Mononuclear cell (primary cell): ENCODE data around the gene HMCN2. TPM values are rescaled to one million over a fixed set of nuclear protein-coding genes. Genes with fewer than 3 reads are reported as not detected.

Source experiments
- H3K27me3 ChIP-seq: 2 replicates; pipeline ENCODE4 v1.6.0; 2011; ENCODE audit warnings: low read length, control low read depth; ENCODE audit not compliant: insufficient read depth
- H3K4me1 ChIP-seq: 2 replicates; pipeline ENCODE4 v1.5.1; 2011; ENCODE audit warnings: mild to moderate bottlenecking, low read length, control low read depth; ENCODE audit not compliant: insufficient read depth
- H3K4me3 ChIP-seq: 2 replicates; pipeline ENCODE4 v1.5.1; 2011; ENCODE audit warnings: mild to moderate bottlenecking, low read length, moderate library complexity
- H3K9me3 ChIP-seq: 2 replicates; pipeline ENCODE4 v1.5.1; 2011; ENCODE audit warnings: low read depth, mild to moderate bottlenecking, control low read depth, low read length
- total RNA-seq: library from RNA; depleted of rRNA; stranded (reverse); fragments of >200 nt; gene quantifications from one replicate; pipeline ENCODE4 v1.2.3, GENCODE V29; 2012

HMCN2 gene
- total RNA-seq, 1 donor, result not detected

DNA sequence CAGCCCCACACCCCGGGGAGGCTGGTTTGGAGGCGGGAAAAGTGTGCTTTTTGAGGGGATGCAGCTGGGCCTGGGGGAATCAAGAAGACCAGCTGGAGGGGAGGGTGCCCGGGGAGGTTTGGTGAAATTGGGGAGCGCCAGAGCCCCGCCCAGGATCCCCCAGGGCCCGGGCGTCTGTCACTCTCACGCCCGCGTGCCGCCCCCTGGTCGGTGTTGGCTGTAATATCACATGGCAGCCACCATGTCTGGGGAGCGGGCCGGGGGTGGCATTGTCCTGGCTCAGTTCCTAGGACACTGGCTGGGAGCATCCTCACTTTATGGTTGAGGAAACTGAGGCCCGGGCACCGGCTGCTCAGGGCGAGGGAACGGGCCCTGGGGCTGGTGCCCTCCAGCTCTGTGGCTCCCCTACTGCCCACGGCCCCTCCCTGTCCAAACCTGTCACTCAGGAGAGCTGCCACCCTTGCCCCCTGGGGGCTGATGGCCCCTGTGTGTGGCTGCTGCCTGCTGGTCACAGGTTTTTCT, 206.7 kb downstream of the HMCN2 start:
- peaks cover 4% of the 10 kb centered on the region for H3K27me3 ChIP-seq
- H3K9me3 ChIP-seq, result no peaks in the 10 kb centered on the region

GRCh38 chr9:130473009-130473408, 207.4 kb downstream of the HMCN2 start:
- Histone ChIP-seq H3K4me1 (no peaks in the 10 kb centered on the region), H3K27me3 (no peaks in the 10 kb centered on the region), H3K4me3 (no peak overlapping the region), H3K9me3 (no peaks in the 10 kb centered on the region)

More for the DNA sequence above, 206.7 kb downstream of the HMCN2 start:
- Histone ChIP-seq H3K4me3 (no peak overlapping the region), H3K4me1 (no peaks in the 10 kb centered on the region)

DNA sequence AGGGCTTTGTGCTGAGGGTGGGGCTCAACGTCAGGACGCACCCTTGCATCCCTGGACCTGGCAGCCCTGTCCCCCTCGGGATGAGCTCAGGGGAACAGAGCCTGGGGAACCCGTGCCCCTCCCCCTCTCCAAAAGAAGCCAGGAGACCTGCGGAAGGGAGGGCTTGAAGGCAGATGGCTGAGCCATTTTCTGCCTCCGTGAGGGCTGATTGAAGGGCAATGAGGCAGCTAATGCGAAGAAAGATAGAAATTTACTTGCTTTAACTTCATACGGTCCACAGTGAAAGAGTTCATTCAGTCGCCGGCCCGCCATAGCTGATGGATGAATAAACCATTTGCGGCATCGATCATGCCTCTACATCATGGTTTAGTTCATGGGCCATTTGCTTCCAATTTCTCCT, 208.0 kb downstream of the HMCN2 start:
- Histone ChIP-seq H3K4me3 (no peak overlapping the region), H3K27me3 (no peaks in the 10 kb centered on the region)

GRCh38 chr9:130474106-130474505, 208.5 kb downstream of the HMCN2 start:
- no peak overlapping the region for H3K4me3 ChIP-seq
- no peaks in the 10 kb centered on the region for H3K9me3 ChIP-seq
- H3K27me3 ChIP-seq, result no peaks in the 10 kb centered on the region
- H3K4me1 ChIP-seq, result no peaks in the 10 kb centered on the region

More for the DNA sequence above, 208.0 kb downstream of the HMCN2 start:
- Histone ChIP-seq H3K4me1 (no peaks in the 10 kb centered on the region), H3K9me3 (no peaks in the 10 kb centered on the region)

DNA sequence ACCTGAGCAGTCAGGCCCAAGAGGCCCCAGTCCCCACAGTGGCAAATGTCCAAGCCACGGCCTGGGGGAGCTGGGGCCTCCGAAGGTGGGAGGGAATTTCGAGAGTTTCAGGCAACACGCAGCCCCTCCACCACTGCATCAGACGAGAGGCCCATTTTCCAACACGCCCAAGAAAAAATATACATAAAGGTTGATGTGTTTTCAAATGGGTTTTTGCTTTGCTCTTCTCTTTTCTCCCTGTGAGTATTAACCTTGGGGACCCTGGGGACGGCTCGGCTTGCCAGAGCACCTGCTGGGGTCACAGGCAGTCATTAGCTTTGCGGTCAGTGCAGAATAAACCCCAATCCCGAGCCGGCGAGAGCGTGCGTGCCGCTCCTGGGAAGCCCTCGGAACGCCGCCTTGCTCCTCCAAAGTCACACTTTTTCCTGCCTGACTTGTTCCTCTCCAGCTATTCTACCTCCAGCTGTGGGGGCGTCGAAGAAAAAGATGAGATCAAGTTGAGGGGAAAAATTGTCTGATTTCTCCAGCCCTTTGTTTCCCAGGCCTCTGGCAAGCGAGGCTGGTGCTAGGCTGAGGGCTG, 210.7 kb downstream of the HMCN2 start:
- Histone ChIP-seq H3K4me1 (no peaks in the 10 kb centered on the region), H3K9me3 (no peaks in the 10 kb centered on the region), H3K4me3 (no peak overlapping the region), H3K27me3 (no peaks in the 10 kb centered on the region)

GRCh38 chr9:130477564-130477963, 212.0 kb downstream of the HMCN2 start:
- Histone ChIP-seq H3K9me3 (no peaks in the 10 kb centered on the region), H3K4me1 (no peaks in the 10 kb centered on the region), H3K4me3 (no peak overlapping the region), H3K27me3 (peaks cover 1% of the 10 kb centered on the region)

DNA sequence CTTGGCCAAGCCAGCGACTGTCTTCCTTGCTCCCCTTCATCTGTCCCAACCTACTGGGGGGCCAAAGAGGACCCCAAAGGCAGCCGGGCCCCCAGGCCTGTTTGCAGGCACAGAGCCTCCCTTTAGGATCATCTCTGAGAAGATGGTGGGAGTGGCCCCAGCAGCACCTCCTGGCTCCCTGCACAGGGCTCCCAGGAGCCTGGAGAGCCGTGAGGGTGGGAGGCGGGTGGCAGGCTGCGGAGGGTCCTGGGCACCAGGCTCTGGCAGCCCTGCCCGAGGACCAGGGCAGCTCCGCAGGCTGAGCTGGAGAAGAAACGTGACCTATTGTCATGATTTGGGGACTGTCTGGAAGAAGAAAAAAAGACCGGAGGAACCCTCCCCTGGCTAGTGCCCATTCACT, 212.6 kb downstream of the HMCN2 start:
- H3K4me1 ChIP-seq, result no peaks in the 10 kb centered on the region
- peaks cover 2% of the 10 kb centered on the region for H3K27me3 ChIP-seq
- H3K4me3 ChIP-seq, result no peak overlapping the region
- no peaks in the 10 kb centered on the region for H3K9me3 ChIP-seq

- peaks cover 2% of the 10 kb centered on the region for H3K27me3 ChIP-seq
- no peaks in the 10 kb centered on the region for H3K9me3 ChIP-seq
- no peaks in the 10 kb centered on the region for H3K4me1 ChIP-seq
- H3K4me3 ChIP-seq, result no peak overlapping the region
Observed at GRCh38 chr9:130478736-130479575, 213.4 kb downstream of the HMCN2 start.

GRCh38 chr9:130479587-130479986, 214.0 kb downstream of the HMCN2 start:
- H3K4me1 ChIP-seq, result no peaks in the 10 kb centered on the region
- peaks cover 2% of the 10 kb centered on the region for H3K27me3 ChIP-seq
- H3K9me3 ChIP-seq, result no peaks in the 10 kb centered on the region
- H3K4me3 ChIP-seq, result no peak overlapping the region

DNA sequence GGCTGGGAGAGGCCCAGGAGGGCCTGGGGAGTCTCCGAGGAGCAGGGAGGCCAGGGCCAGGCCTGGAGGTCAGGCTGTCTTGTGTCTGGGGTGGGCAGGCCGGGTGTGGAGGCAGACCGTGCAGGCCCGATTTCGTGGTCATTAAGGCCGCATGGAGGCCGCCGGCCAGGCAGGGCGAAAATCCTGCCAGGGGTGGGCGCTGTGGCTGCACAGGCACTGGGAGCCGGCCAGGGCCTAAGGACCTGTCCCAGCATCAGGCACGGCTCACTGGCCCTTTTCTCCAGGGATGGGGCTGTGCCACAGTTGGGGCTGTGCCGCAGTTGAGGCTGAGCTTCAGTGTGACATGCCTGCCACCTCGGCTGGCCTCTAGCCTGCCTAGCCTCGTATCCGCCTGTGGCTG, 215.1 kb downstream of the HMCN2 start:
- Histone ChIP-seq H3K4me3 (no peak overlapping the region), H3K27me3 (peaks cover 2% of the 10 kb centered on the region), H3K4me1 (no peaks in the 10 kb centered on the region), H3K9me3 (no peaks in the 10 kb centered on the region)

- Histone ChIP-seq H3K4me1 (no peaks in the 10 kb centered on the region), H3K9me3 (no peaks in the 10 kb centered on the region), H3K4me3 (no peak overlapping the region), H3K27me3 (peaks cover 2% of the 10 kb centered on the region)
Observed at GRCh38 chr9:130482463-130482862, 216.9 kb downstream of the HMCN2 start.

DNA sequence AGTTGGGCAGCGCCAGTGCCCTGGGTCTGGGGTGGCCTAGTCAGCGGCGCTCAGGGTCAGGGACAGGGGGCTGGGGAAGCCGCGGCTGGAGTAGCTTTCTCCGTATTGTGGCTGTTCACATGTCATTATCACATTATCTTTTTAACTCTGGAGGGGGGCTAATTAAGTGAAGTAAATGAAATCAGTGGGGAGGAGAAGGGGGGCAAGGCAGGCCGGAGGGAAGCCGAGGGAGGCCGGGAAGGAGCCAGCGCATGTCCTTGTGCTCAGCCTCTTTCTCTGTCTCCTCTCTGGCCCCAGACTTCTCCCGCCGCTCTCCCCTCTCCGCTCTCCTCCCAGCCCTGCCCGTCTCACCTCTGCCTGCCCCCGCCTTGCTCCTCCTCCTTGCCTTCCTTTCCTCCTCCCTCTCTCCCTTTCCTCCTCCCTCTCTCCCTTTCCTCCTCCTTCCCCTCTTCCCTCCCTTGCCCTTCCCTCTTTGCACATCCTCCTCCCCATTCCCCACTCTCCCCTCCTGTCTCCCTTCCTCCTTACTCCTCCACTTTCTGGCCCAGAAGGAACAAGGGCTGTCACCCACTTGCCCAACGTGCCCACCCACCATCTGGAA, 217.9 kb downstream of the HMCN2 start:
- Histone ChIP-seq H3K4me3 (no peak overlapping the region), H3K9me3 (no peaks in the 10 kb centered on the region), H3K27me3 (peaks cover 2% of the 10 kb centered on the region), H3K4me1 (no peaks in the 10 kb centered on the region)

Other genes with a start within 250 kb of the HMCN2 start
- 193 TPM for gene FNBP1, start 222.6 kb upstream of the HMCN2 start, total RNA-seq
- gene GPR107, start 211.9 kb upstream of the HMCN2 start, total RNA-seq, result 19.8 TPM
- 0.42 TPM for gene NCS1, start 93.4 kb upstream of the HMCN2 start, total RNA-seq
- 0.10 TPM for gene ASS1, start 179.2 kb downstream of the HMCN2 start, total RNA-seq